Suppressor macrophage (primary cell): Measurements from ENCODE around the gene OLIG1.
A peak's percentile ranks its signal among the peaks of the same experiment; 100 is the strongest.

Experiments used
- DNase-seq, 4 experiments: peaks; one replicate each; pipeline ENCODE4 v3.0.0-alpha.2; 2020 to 2022
- total RNA-seq, 17 experiments: gene quantifications; one replicate each; lab custom pipeline; 2026; ENCODE audit warnings: mixed read lengths in 6 of 17, inconsistent platforms in 3 of 17; lab: John Stamatoyannopoulos, UW

OLIG1 gene, protein sequence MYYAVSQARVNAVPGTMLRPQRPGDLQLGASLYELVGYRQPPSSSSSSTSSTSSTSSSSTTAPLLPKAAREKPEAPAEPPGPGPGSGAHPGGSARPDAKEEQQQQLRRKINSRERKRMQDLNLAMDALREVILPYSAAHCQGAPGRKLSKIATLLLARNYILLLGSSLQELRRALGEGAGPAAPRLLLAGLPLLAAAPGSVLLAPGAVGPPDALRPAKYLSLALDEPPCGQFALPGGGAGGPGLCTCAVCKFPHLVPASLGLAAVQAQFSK
- total RNA-seq: 0 to 4.0 (median 0.13) reads per million in 17 experiments

DNA sequence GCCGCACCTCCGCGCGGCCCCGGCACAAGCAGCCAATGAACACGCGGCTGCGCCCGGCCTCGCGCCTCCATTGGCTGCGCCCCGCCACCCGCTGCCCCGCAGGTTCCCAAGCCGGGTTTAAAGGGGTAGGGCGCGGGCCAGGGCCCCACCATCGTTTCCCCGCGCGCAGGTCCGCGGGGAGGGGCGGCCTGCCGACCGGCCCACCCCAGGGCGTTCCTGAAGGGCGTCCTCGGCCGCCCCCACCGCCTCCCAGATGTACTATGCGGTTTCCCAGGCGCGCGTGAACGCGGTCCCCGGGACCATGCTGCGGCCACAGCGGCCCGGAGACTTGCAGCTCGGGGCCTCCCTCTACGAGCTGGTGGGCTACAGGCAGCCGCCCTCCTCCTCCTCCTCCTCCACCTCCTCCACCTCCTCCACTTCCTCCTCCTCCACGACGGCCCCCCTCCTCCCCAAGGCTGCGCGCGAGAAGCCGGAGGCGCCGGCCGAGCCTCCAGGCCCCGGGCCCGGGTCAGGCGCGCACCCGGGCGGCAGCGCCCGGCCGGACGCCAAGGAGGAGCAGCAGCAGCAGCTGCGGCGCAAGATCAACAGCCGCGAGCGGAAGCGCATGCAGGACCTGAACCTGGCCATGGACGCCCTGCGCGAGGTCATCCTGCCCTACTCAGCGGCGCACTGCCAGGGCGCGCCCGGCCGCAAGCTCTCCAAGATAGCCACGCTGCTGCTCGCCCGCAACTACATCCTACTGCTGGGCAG, at the start of gene OLIG1:
OLIG1 (plus strand) TSS at position 148 of the 750 bp plus-strand sequence; CDS start at position 254, 106 bp downstream.
- DNase-seq: peak; percentile 44 to 87 (median 72)

DNA sequence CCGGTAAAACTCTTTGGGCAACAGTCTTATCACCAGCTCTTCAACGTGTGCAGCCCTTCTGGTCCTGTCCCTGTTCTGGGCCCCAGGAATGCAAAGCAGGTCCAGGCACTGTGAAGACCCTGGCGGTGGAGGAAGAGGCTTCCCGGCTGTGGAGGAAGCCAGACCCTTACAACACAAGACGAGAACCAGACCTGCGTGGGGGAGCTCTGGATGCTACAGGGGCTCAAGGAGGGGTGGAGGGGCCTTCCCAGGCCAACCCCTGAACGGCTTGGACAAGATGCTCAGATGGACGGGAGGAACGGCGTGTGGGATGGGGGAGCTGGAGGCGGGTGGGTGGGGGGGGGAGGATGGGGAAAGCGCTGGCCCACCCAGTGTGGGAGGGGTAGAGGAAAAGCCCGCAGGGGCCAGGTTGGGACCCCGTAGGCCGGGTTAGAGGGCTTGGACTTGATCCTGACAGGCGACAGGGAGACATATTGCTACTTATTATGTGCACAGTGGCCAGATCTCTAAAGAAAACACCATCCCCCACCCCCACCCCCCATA, 49.3 kb upstream of the OLIG1 start:
- DNase-seq: peak in 1 of 4 experiments; percentile 13

DNA sequence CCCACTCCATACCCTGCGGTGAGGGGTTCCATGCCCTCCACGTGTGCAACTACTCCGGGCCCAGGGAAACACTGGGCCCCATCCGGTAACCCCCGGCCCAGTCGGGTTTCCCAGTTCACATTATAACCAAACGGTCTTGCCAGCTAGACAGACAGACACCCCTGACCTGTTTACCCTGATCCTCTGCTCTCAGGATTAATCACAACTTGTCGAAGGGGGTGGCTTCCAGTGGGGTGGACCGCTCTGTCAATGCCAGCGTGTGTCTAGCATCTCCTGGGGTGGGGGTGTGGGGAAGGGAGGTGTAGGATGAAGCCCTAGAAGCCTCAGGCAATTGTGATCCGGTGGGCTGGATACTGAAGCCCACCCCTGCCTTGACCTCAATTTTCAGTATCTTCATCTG, 48.8 kb upstream of the OLIG1 start:
- no peak for DNase-seq

DNA sequence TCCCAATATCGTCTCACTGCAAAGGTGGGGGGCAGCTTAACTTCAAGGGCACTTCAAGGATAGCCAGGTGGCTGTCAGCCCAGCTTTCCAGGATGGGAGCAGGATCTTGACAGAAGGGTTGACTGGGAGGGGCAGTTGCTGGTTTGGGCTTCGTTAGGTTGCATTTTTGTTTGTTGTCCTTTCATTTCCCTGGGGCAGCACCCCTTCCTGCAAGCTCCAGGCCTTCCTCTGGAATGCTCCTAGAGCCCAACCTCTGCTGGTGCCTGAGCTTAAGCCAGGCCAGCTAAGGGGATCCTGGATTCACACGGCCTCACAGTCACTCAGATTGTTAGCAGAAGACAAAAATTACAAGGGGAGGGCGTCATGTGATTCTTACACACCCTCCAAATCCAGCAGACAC, 48.3 kb upstream of the OLIG1 start:
- no peak for DNase-seq

DNA sequence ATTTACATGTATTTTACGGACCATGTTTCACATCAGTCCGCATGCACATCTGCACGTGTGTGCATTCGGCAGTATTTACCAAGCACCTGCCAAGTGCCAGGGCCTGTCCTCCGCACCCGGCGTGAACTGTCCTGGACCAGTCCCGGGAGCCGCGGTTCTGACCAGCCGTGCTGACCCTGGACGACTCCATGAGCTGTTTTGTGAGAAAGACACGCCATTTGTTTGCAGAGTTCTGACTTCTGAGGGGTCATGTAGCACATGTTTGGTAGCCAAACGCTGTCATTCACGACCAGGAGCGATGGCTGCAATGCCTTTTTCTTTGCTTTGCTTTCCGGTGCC, 47.5 kb upstream of the OLIG1 start:
- DNase-seq: no peak

DNA sequence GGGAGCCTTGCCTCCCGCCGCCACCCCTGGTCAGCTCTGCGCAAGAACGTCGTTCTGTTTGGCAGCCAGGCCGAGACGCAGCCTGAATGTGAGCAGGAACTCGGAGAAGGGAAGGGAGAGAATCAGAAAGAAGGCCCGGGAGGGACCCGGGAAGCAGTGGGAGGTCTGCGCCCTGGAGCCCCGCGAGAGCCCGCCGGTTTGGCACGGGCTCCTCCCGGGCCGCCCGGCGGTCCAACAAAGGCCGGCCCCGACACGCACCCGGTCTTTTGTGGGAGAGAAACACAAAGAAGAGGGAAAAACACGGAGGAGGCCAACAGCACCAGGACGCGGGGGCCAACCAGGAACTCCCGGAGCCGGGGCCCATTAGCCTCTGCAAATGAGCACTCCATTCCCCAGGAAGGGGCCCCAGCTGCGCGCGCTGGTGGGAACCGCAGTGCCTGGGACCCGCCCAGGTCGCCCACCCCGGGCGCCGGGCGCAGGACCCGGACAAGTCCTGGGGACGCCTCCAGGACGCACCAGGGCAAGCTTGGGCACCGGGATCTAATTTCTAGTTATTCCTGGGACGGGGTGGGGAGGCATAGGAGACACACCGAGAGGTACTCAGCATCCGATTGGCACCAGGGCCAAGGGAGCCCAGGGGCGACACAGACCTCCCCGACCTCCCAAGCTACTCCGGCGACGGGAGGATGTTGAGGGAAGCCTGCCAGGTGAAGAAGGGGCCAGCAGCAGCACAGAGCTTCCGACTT, 46.9 kb upstream of the OLIG1 start:
- DNase-seq: peak in 3 of 4 experiments; percentile 36 to 62 (median 60)

DNA sequence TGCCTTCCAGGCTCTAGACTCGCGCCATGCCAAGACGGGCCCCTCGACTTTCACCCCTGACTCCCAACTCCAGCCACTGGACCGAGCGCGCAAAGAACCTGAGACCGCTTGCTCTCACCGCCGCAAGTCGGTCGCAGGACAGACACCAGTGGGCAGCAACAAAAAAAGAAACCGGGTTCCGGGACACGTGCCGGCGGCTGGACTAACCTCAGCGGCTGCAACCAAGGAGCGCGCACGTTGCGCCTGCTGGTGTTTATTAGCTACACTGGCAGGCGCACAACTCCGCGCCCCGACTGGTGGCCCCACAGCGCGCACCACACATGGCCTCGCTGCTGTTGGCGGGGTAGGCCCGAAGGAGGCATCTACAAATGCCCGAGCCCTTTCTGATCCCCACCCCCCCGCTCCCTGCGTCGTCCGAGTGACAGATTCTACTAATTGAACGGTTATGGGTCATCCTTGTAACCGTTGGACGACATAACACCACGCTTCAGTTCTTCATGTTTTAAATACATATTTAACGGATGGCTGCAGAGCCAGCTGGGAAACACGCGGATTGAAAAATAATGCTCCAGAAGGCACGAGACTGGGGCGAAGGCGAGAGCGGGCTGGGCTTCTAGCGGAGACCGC, 46.3 kb upstream of the OLIG1 start:
- peak in 3 of 4 experiments; percentile 38 to 52 (median 50) for DNase-seq

DNA sequence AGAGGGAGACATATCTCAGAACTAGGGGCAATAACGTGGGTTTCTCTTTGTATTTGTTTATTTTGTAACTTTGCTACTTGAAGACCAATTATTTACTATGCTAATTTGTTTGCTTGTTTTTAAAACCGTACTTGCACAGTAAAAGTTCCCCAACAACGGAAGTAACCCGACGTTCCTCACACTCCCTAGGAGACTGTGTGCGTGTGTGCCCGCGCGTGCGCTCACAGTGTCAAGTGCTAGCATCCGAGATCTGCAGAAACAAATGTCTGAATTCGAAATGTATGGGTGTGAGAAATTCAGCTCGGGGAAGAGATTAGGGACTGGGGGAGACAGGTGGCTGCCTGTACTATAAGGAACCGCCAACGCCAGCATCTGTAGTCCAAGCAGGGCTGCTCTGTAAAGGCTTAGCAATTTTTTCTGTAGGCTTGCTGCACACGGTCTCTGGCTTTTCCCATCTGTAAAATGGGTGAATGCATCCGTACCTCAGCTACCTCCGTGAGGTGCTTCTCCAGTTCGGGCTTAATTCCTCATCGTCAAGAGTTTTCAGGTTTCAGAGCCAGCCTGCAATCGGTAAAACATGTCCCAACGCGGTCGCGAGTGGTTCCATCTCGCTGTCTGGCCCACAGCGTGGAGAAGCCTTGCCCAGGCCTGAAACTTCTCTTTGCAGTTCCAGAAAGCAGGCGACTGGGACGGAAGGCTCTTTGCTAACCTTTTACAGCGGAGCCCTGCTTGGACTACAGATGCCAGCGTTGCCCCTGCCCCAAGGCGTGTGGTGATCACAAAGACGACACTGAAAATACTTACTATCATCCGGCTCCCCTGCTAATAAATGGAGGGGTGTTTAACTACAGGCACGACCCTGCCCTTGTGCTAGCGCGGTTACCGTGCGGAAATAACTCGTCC, 45.5 kb upstream of the OLIG1 start:
- peak; percentile 50 to 64 (median 59) for DNase-seq

DNA sequence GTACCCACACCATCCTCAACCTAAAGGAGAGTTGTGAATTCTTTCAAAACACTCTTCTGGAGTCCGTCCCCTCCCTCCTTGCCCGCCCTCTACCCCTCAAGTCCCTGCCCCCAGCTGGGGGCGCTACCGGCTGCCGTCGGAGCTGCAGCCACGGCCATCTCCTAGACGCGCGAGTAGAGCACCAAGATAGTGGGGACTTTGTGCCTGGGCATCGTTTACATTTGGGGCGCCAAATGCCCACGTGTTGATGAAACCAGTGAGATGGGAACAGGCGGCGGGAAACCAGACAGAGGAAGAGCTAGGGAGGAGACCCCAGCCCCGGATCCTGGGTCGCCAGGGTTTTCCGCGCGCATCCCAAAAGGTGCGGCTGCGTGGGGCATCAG, 44.8 kb upstream of the OLIG1 start:
- no peak for DNase-seq

DNA sequence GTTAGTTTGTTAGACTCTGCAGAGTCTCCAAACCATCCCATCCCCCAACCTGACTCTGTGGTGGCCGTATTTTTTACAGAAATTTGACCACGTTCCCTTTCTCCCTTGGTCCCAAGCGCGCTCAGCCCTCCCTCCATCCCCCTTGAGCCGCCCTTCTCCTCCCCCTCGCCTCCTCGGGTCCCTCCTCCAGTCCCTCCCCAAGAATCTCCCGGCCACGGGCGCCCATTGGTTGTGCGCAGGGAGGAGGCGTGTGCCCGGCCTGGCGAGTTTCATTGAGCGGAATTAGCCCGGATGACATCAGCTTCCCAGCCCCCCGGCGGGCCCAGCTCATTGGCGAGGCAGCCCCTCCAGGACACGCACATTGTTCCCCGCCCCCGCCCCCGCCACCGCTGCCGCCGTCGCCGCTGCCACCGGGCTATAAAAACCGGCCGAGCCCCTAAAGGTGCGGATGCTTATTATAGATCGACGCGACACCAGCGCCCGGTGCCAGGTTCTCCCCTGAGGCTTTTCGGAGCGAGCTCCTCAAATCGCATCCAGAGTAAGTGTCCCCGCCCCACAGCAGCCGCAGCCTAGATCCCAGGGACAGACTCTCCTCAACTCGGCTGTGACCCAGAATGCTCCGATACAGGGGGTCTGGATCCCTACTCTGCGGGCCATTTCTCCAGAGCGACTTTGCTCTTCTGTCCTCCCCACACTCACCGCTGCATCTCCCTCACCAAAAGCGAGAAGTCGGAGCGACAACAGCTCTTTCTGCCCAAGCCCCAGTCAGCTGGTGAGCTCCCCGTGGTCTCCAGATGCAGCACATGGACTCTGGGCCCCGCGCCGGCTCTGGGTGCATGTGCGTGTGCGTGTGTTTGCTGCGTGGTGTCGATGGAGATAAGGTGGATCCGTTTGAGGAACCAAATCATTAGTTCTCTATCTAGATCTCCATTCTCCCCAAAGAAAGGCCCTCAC, 44.2 kb upstream of the OLIG1 start, which contains the start of gene OLIG2:
OLIG2 (plus strand) TSS at position 447 of the 954 bp plus-strand sequence. CDS start 928 bp downstream, outside the sequence.
- peak; percentile 43 to 61 (median 50) for DNase-seq

DNA sequence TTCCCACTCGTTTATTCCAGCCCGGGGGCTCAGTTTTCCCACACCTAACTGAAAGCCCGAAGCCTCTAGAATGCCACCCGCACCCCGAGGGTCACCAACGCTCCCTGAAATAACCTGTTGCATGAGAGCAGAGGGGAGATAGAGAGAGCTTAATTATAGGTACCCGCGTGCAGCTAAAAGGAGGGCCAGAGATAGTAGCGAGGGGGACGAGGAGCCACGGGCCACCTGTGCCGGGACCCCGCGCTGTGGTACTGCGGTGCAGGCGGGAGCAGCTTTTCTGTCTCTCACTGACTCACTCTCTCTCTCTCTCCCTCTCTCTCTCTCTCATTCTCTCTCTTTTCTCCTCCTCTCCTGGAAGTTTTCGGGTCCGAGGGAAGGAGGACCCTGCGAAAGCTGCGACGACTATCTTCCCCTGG, 43.5 kb upstream of the OLIG1 start:
- DNase-seq: no peak

DNA sequence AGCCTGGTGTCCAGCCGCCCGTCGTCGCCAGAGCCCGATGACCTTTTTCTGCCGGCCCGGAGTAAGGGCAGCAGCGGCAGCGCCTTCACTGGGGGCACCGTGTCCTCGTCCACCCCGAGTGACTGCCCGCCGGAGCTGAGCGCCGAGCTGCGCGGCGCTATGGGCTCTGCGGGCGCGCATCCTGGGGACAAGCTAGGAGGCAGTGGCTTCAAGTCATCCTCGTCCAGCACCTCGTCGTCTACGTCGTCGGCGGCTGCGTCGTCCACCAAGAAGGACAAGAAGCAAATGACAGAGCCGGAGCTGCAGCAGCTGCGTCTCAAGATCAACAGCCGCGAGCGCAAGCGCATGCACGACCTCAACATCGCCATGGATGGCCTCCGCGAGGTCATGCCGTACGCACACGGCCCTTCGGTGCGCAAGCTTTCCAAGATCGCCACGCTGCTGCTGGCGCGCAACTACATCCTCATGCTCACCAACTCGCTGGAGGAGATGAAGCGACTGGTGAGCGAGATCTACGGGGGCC, 43.0 kb upstream of the OLIG1 start:
- DNase-seq: peak in 3 of 4 experiments; percentile 32 to 49 (median 35)

DNA sequence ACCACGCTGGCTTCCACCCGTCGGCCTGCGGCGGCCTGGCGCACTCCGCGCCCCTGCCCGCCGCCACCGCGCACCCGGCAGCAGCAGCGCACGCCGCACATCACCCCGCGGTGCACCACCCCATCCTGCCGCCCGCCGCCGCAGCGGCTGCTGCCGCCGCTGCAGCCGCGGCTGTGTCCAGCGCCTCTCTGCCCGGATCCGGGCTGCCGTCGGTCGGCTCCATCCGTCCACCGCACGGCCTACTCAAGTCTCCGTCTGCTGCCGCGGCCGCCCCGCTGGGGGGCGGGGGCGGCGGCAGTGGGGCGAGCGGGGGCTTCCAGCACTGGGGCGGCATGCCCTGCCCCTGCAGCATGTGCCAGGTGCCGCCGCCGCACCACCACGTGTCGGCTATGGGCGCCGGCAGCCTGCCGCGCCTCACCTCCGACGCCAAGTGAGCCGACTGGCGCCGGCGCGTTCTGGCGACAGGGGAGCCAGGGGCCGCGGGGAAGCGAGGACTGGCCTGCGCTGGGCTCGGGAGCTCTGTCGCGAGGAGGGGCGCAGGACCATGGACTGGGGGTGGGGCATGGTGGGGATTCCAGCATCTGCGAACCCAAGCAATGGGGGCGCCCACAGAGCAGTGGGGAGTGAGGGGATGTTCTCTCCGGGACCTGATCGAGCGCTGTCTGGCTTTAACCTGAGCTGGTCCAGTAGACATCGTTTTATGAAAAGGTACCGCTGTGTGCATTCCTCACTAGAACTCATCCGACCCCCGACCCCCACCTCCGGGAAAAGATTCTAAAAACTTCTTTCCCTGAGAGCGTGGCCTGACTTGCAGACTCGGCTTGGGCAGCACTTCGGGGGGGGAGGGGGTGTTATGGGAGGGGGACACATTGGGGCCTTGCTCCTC, 42.3 kb upstream of the OLIG1 start:
- peak in 2 of 4 experiments; percentile 30 to 37 for DNase-seq

DNA sequence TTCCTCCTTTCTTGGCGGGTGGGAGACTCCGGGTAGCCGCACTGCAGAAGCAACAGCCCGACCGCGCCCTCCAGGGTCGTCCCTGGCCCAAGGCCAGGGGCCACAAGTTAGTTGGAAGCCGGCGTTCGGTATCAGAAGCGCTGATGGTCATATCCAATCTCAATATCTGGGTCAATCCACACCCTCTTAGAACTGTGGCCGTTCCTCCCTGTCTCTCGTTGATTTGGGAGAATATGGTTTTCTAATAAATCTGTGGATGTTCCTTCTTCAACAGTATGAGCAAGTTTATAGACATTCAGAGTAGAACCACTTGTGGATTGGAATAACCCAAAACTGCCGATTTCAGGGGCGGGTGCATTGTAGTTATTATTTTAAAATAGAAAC, 41.7 kb upstream of the OLIG1 start:
- peak in 1 of 4 experiments; percentile 18 for DNase-seq

DNA sequence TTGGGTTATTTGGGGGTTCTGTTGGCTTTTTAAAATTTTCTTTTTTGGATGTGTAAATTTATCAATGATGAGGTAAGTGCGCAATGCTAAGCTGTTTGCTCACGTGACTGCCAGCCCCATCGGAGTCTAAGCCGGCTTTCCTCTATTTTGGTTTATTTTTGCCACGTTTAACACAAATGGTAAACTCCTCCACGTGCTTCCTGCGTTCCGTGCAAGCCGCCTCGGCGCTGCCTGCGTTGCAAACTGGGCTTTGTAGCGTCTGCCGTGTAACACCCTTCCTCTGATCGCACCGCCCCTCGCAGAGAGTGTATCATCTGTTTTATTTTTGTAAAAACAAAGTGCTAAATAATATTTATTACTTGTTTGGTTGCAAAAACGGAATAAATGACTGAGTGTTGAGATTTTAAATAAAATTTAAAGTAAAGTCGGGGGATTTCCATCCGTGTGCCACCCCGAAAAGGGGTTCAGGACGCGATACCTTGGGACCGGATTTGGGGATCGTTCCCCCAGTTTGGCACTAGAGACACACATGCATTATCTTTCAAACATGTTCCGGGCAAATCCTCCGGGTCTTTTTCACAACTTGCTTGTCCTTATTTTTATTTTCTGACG, 41.1 kb upstream of the OLIG1 start:
- DNase-seq: peak; percentile 50 to 83 (median 72)

DNA sequence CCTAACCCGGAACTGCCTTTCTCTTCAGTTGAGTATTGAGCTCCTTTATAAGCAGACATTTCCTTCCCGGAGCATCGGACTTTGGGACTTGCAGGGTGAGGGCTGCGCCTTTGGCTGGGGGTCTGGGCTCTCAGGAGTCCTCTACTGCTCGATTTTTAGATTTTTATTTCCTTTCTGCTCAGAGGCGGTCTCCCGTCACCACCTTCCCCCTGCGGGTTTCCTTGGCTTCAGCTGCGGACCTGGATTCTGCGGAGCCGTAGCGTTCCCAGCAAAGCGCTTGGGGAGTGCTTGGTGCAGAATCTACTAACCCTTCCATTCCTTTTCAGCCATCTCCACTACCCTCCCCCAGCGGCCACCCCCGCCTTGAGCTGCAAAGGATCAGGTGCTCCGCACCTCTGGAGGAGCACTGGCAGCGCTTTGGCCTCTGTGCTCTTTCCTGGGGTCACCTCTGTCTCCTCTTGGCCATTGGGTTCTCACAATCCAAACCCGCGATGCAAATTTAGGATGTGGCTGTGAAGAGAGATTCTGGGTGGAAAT, 40.5 kb upstream of the OLIG1 start:
- no peak for DNase-seq

DNA sequence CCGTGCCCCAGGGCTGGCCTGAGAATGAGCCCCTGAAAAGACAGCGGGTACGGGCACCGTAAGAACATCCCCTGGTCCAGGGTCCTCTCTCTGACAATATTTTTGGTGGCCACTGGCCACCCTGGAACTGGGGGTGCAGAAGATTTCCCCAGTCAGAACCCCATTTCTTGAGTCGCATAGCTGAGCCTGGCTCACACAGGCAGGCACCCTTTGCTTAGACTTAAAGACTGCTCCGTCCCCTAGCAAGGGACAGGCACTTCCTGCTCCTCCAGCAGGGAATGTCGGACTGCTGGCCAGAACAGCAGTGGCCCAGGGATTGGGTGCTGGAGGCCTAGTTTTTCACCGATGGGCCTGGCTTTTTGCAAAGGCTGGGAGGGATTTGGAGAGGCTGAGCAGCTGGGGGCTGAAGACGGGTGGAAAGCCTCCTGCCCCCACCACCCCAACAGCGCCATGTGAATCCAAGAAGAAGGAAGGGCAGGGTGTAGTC, 39.9 kb upstream of the OLIG1 start:
- DNase-seq: no peak

DNA sequence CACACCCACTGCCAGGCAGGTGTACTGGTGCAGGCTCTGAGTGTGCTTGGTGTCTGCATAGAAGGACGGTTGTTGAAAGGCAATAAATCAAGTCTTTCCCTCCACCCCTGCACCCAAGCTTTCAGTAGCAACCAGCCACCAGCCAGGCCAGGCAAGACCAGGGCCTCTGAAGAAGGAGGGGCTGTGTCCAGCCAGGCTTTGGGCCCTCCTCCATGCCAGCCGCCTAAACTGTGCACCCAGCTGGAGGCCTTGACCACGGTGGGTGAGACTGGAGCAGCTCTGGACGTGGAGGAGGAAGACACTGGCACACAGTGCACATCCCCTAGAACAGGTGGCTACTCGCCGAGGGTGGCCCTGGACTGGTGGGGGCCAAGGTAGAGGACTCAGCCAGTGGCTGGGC, 39.3 kb upstream of the OLIG1 start:
- DNase-seq: no peak
